K562 (cell line): ENCODE measurements around the gene HDLBP. TPM values are rescaled to one million over a fixed set of nuclear protein-coding genes. Genes with fewer than 3 reads are reported as not detected.

Experiments used
- ARHGAP35 ChIP-seq: fragments of 450-650 bp; IDR thresholded peaks from 2 replicates; pipeline ENCODE4 v1.6.1; 2018; ENCODE audit not compliant: partially characterized antibody
- EWSR1 ChIP-seq: fragments of 450-650 bp; IDR thresholded peaks from 2 replicates; pipeline ENCODE4 v1.6.1; 2018; ENCODE audit warnings: borderline replicate concordance, mild to moderate bottlenecking, low read depth, moderate library complexity; ENCODE audit not compliant: partially characterized antibody
- MEF2A ChIP-seq: IDR thresholded peaks from 2 replicates; pipeline ENCODE4 v1.6.1; 2011; ENCODE audit warnings: low read depth, mild to moderate bottlenecking, low read length, moderate library complexity; ENCODE audit not compliant: control insufficient read depth
- MIER1 ChIP-seq: fragments of 450-650 bp; IDR thresholded peaks from 2 replicates; pipeline ENCODE4 v1.6.1; 2016; ENCODE audit warnings: antibody characterized with exemption, mild to moderate bottlenecking, low read depth
- MYBL2 ChIP-seq, 2 experiments: fragments of 450-650 bp in 1 of 2; sonication (generic) in 1 of 2; formaldehyde crosslinking in 1 of 2; IDR thresholded peaks; 2 replicates each; pipeline versions ENCODE4 v1.6.1 to v1.8.1; 2017 to 2022; ENCODE audit warnings: borderline replicate concordance in 1 of 2, inconsistent platforms in 1 of 2, low read depth in 1 of 2, mild to moderate bottlenecking in 1 of 2, missing genetic modification reagents in 1 of 2, moderate library complexity in 1 of 2
- POU5F1 ChIP-seq: fragments of 150-350 bp; IDR thresholded peaks from 2 replicates; pipeline ENCODE4 v1.6.1; 2014; ENCODE audit warnings: borderline replicate concordance, low read length, low read depth, mild to moderate bottlenecking; ENCODE audit not compliant: partially characterized antibody
- SOX6 ChIP-seq: fragments of 450-650 bp; IDR thresholded peaks from 2 replicates; pipeline ENCODE4 v1.6.1; 2014; ENCODE audit warnings: mild to moderate bottlenecking
- SUPT5H ChIP-seq: fragments of 450-650 bp; IDR thresholded peaks from 2 replicates; pipeline ENCODE4 v1.6.1; 2016
- ZNF507 ChIP-seq: conservative IDR thresholded peaks from 2 replicates; pipeline ENCODE4 v1.6.1; 2017; ENCODE audit warnings: missing genetic modification characterization, missing compliant biosample characterization
- polyA plus RNA-seq, 8 experiments: library from polyadenylated mRNA; depleted of rRNA in 4 of 8; stranded (reverse) in 5 of 8; unstranded in 3 of 8; fragments of >200 nt; fragmentation: Nextera tagmentation in 2 of 8; fragmentation: Illumina TruSeq in 1 of 8; extraction: Ambion mirVana in 2 of 8; extraction: Trizol in 1 of 8; gene quantifications; 2 replicates each; pipeline versions ENCODE4 v1.2.1 to v1.2.3, GENCODE V29; 2011 to 2014; ENCODE audit warnings: inconsistent platforms in 1 of 8, missing spikeins in 1 of 8
- total RNA-seq, 7 experiments: library from RNA; depleted of rRNA in 6 of 7; stranded (reverse); fragments of >200 nt in 6 of 7; fragmentation: Illumina TruSeq in 2 of 7; extraction: Trizol in 2 of 7; gene quantifications; 2 replicates each; pipeline versions ENCODE4 v1.2.1 to v1.2.3, GENCODE V29; 2011 to 2021; ENCODE audit warnings: low replicate concordance in 1 of 7
- TF ChIP-seq, protein P1 (sequence below): fragments of 450-650 bp; formaldehyde crosslinking; IDR thresholded peaks from 2 replicates; pipeline ENCODE4 v1.4.0; 2022; ENCODE audit warnings: missing genetic modification characterization
- TF ChIP-seq, protein P2 (sequence below): fragments of 450-650 bp; IDR thresholded peaks from 2 replicates; pipeline ENCODE4 v1.6.1; 2018; ENCODE audit warnings: mild to moderate bottlenecking, low read depth; ENCODE audit not compliant: partially characterized antibody
- TF ChIP-seq, protein P3 (sequence below): fragments of 250-450 bp; sonication (Bioruptor Pico); IDR thresholded peaks from 2 replicates; pipeline ENCODE4 v1.4.0; 2020
- TF ChIP-seq, protein P4 (sequence below), 2 experiments: fragments of 450-650 bp in 1 of 2; IDR thresholded peaks; 2 replicates each; pipeline ENCODE4 v1.6.1; 2011 to 2017; ENCODE audit warnings: low read depth in 2 of 2, antibody characterized with exemption in 1 of 2, borderline replicate concordance in 1 of 2, low read length in 1 of 2, mild to moderate bottlenecking in 1 of 2, mixed read lengths in 1 of 2; ENCODE audit not compliant: control insufficient read depth in 1 of 2

HDLBP gene
- total and polyA plus RNA-seq, 9 of the 15 experiments (the other 6 are each of a cell fraction or from before 2014, with no cell fraction given): 24.4 to 378 (median 146) TPM

DNA sequence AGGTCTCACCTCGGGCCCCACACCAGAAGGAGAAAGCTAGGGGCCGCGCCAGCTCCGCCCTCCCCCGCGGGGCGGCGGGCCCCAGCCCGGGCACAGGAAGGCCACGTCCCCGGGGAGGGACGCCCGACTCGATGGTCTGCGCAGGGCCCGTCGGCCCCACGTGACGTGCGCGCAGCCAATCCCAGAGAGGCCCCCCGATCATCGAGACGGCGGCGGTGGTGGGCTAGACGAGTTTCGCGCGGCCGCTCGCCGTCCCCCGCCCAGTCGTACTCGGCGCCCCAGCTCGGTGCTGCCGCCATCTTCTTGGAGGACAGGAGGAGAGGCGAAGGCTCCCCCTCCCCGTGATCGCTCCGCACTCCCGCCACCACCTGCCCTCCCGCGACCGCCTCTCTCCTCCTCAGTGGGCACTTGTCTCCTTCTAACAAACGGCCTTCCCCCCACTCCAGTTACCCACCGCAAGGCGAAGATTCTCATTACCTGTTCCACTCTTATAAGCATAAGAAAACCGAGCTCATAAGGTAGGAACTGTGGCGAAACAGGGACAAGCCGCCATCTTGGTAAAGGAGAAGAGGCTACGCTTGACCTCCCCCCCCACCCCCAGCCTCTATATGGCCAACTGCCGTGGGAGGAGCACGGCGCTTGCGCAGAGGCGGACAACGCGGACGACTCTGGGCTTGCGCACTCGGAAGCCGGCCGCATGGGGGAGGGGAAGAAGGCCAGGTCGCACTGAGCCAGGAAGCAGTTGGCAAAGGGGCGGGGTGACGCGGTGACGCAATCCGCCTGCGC is at the start of gene HDLBP (continued):
- TF ChIP-seq MEF2A: no peak
- no peak for TF ChIP-seq ZNF507 (tag)
- TF ChIP-seq SOX6: peak; percentile 6; the same call in 1 of the 2 replicates
- TF ChIP-seq, protein P1, sequence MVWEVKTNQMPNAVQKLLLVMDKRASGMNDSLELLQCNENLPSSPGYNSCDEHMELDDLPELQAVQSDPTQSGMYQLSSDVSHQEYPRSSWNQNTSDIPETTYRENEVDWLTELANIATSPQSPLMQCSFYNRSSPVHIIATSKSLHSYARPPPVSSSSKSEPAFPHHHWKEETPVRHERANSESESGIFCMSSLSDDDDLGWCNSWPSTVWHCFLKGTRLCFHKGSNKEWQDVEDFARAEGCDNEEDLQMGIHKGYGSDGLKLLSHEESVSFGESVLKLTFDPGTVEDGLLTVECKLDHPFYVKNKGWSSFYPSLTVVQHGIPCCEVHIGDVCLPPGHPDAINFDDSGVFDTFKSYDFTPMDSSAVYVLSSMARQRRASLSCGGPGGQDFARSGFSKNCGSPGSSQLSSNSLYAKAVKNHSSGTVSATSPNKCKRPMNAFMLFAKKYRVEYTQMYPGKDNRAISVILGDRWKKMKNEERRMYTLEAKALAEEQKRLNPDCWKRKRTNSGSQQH: peak; percentile 35; the same call in 1 of the 2 replicates
- TF ChIP-seq, protein P2, sequence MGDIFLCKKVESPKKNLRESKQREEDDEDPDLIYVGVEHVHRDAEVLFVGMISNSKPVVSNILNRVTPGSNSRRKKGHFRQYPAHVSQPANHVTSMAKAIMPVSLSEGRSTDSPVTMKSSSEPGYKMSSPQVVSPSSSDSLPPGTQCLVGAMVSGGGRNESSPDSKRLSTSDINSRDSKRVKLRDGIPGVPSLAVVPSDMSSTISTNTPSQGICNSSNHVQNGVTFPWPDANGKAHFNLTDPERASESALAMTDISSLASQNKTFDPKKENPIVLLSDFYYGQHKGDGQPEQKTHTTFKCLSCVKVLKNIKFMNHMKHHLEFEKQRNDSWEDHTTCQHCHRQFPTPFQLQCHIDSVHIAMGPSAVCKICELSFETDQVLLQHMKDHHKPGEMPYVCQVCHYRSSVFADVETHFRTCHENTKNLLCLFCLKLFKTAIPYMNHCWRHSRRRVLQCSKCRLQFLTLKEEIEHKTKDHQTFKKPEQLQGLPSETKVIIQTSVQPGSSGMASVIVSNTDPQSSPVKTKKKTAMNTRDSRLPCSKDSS: no peak
- peak; percentile 90 for TF ChIP-seq SUPT5H
- no peak for TF ChIP-seq MIER1
- 0 out of 2 replicates have a peak, but pooled peaks have one; percentile 15 for TF ChIP-seq MYBL2 (IDR thresholded peaks at IDR 0.05; ENCODE audit: low read depth)
- TF ChIP-seq MYBL2 (CRISPR knock-in tag; IDR thresholded peaks at IDR 0.05; ENCODE audit: borderline replicate concordance): no peak
- TF ChIP-seq, protein P3, sequence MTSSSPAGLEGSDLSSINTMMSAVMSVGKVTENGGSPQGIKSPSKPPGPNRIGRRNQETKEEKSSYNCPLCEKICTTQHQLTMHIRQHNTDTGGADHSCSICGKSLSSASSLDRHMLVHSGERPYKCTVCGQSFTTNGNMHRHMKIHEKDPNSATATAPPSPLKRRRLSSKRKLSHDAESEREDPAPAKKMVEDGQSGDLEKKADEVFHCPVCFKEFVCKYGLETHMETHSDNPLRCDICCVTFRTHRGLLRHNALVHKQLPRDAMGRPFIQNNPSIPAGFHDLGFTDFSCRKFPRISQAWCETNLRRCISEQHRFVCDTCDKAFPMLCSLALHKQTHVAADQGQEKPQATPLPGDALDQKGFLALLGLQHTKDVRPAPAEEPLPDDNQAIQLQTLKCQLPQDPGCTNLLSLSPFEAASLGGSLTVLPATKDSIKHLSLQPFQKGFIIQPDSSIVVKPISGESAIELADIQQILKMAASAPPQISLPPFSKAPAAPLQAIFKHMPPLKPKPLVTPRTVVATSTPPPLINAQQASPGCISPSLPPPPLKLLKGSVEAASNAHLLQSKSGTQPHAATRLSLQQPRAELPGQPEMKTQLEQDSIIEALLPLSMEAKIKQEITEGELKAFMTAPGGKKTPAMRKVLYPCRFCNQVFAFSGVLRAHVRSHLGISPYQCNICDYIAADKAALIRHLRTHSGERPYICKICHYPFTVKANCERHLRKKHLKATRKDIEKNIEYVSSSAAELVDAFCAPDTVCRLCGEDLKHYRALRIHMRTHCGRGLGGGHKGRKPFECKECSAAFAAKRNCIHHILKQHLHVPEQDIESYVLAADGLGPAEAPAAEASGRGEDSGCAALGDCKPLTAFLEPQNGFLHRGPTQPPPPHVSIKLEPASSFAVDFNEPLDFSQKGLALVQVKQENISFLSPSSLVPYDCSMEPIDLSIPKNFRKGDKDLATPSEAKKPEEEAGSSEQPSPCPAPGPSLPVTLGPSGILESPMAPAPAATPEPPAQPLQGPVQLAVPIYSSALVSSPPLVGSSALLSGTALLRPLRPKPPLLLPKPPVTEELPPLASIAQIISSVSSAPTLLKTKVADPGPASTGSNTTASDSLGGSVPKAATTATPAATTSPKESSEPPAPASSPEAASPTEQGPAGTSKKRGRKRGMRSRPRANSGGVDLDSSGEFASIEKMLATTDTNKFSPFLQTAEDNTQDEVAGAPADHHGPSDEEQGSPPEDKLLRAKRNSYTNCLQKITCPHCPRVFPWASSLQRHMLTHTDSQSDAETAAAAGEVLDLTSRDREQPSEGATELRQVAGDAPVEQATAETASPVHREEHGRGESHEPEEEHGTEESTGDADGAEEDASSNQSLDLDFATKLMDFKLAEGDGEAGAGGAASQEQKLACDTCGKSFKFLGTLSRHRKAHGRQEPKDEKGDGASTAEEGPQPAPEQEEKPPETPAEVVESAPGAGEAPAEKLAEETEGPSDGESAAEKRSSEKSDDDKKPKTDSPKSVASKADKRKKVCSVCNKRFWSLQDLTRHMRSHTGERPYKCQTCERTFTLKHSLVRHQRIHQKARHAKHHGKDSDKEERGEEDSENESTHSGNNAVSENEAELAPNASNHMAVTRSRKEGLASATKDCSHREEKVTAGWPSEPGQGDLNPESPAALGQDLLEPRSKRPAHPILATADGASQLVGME (CRISPR knock-in tag): no peak
- TF ChIP-seq EWSR1: no peak
- no peak for TF ChIP-seq ARHGAP35
- TF ChIP-seq POU5F1: no peak
- TF ChIP-seq, protein P4, sequence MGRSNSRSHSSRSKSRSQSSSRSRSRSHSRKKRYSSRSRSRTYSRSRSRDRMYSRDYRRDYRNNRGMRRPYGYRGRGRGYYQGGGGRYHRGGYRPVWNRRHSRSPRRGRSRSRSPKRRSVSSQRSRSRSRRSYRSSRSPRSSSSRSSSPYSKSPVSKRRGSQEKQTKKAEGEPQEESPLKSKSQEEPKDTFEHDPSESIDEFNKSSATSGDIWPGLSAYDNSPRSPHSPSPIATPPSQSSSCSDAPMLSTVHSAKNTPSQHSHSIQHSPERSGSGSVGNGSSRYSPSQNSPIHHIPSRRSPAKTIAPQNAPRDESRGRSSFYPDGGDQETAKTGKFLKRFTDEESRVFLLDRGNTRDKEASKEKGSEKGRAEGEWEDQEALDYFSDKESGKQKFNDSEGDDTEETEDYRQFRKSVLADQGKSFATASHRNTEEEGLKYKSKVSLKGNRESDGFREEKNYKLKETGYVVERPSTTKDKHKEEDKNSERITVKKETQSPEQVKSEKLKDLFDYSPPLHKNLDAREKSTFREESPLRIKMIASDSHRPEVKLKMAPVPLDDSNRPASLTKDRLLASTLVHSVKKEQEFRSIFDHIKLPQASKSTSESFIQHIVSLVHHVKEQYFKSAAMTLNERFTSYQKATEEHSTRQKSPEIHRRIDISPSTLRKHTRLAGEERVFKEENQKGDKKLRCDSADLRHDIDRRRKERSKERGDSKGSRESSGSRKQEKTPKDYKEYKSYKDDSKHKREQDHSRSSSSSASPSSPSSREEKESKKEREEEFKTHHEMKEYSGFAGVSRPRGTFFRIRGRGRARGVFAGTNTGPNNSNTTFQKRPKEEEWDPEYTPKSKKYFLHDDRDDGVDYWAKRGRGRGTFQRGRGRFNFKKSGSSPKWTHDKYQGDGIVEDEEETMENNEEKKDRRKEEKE (IDR thresholded peaks at IDR 0.05; ENCODE audit: borderline replicate concordance in 1 of 2, control insufficient read depth in 1 of 2, low read depth in 2 of 2, low read length in 1 of 2): no peak; a peak in 1 of 4 replicates
